GM23338 (cell line): ENCODE data around the gene SEZ6. TPM values are rescaled to one million over a fixed set of nuclear protein-coding genes. Genes with fewer than 3 reads are reported as not detected.

Experiments
- ATAC-seq: fragments of 200-7000 bp; cut with Tn5 transposase; 3 replicates; pipeline ENCODE4 v1.9.1; 2020
- DNase-seq: peaks from one replicate; pipeline ENCODE4 v3.0.0-alpha.2; 2015; ENCODE audit warnings: low spot score
- H2AFZ ChIP-seq: fragments of 200-600 bp; sonication (generic); 2 replicates; pipeline ENCODE4 v1.8.0; 2016; ENCODE audit warnings: antibody characterized with exemption, mild to moderate bottlenecking, moderate library complexity
- H3F3A ChIP-seq: fragments of 200-600 bp; sonication (generic); replicated peaks from 2 replicates; pipeline ENCODE4 v1.8.0; 2017; ENCODE audit warnings: antibody characterized with exemption, mixed run types, low read depth
- H3K27ac ChIP-seq: fragments of 200-600 bp; sonication (generic); 2 replicates; pipeline ENCODE4 v1.6.1; 2016; ENCODE audit warnings: low read depth
- H3K27me3 ChIP-seq: fragments of 200-600 bp; sonication (generic); 2 replicates; pipeline ENCODE4 v1.8.0; 2016; ENCODE audit warnings: mild to moderate bottlenecking, mixed run types, moderate library complexity; ENCODE audit not compliant: insufficient read depth
- H3K36me3 ChIP-seq: fragments of 200-600 bp; sonication (generic); 2 replicates; pipeline ENCODE4 v1.8.0; 2016; ENCODE audit warnings: mild to moderate bottlenecking; ENCODE audit not compliant: insufficient read depth
- H3K4me1 ChIP-seq: fragments of 200-600 bp; sonication (generic); 2 replicates; pipeline ENCODE4 v1.8.0; 2016; ENCODE audit warnings: mild to moderate bottlenecking, moderate library complexity; ENCODE audit not compliant: insufficient read depth
- H3K4me2 ChIP-seq: fragments of 200-600 bp; sonication (generic); 2 replicates; pipeline ENCODE4 v1.7.1; 2017; ENCODE audit warnings: mixed run types
- H3K4me3 ChIP-seq: fragments of 200-600 bp; sonication (generic); 2 replicates; pipeline ENCODE4 v1.6.1; 2016; ENCODE audit warnings: mixed run types
- H3K79me2 ChIP-seq: fragments of 200-600 bp; sonication (generic); replicated peaks from 2 replicates; pipeline ENCODE4 v1.8.0; 2017; ENCODE audit warnings: mild to moderate bottlenecking; ENCODE audit not compliant: insufficient read depth
- H3K9me2 ChIP-seq: fragments of 200-600 bp; sonication (generic); 2 replicates; pipeline ENCODE4 v1.8.0; 2017; ENCODE audit not compliant: insufficient read depth
- H4K20me1 ChIP-seq: fragments of 200-600 bp; sonication (generic); replicated peaks from 2 replicates; pipeline ENCODE4 v1.8.0; 2017; ENCODE audit warnings: mild to moderate bottlenecking; ENCODE audit not compliant: insufficient read depth
- H3K27ac Mint-ChIP-seq: 2 replicates; pipeline ENCODE4 v1.8.0; 2020; ENCODE audit warnings: inconsistent platforms, mild to moderate bottlenecking, moderate library complexity, mixed read lengths
- H3K27me3 Mint-ChIP-seq: 3 replicates; pipeline ENCODE4 v1.8.0; 2022; ENCODE audit warnings: low read depth, mild to moderate bottlenecking, moderate library complexity, mixed read lengths, inconsistent platforms; ENCODE audit not compliant: insufficient read depth, poor library complexity
- H3K36me3 Mint-ChIP-seq: 3 replicates; pipeline ENCODE4 v1.8.0; 2021; ENCODE audit warnings: low read depth, mild to moderate bottlenecking, inconsistent platforms, moderate library complexity, mixed read lengths
- H3K4me1 Mint-ChIP-seq: 3 replicates; pipeline ENCODE4 v1.8.0; 2020; ENCODE audit warnings: mild to moderate bottlenecking, inconsistent platforms, mixed read lengths
- H3K4me3 Mint-ChIP-seq: 3 replicates; pipeline ENCODE4 v1.8.0; 2021; ENCODE audit warnings: moderate library complexity, mild to moderate bottlenecking, inconsistent platforms, mixed read lengths
- H3K9me3 Mint-ChIP-seq: 3 replicates; pipeline ENCODE4 v1.8.0; 2020; ENCODE audit warnings: moderate library complexity, mild to moderate bottlenecking, inconsistent platforms, mixed read lengths
- CREB1 ChIP-seq: fragments of 250-450 bp; sonication (Bioruptor Pico); IDR thresholded peaks from 2 replicates; pipeline ENCODE4 v1.5.0; 2020; ENCODE audit warnings: low read depth, mild to moderate bottlenecking, moderate library complexity
- EZH2 ChIP-seq: fragments of 200-600 bp; sonication (generic); IDR thresholded peaks from one replicate; pipeline ENCODE4 v1.8.0; 2017; ENCODE audit warnings: antibody characterized with exemption, mild to moderate bottlenecking, low read depth; ENCODE audit not compliant: unreplicated experiment
- EZH2phosphoT487 ChIP-seq: fragments of 200-600 bp; sonication (generic); IDR thresholded peaks from one replicate; pipeline ENCODE4 v1.8.1; 2018; ENCODE audit warnings: antibody characterized with exemption; ENCODE audit not compliant: unreplicated experiment
- JUNB ChIP-seq: IDR thresholded peaks from one replicate; pipeline ENCODE4 v1.6.1; 2016; ENCODE audit warnings: antibody characterized with exemption; ENCODE audit not compliant: unreplicated experiment
- STAT1 ChIP-seq: IDR thresholded peaks from one replicate; pipeline ENCODE4 v1.6.1; 2016; ENCODE audit warnings: antibody characterized with exemption; ENCODE audit not compliant: unreplicated experiment
- ZNF114 ChIP-seq: fragments of 250-450 bp; sonication (Bioruptor Pico); IDR thresholded peaks from 2 replicates; pipeline ENCODE4 v1.5.0; 2020; ENCODE audit warnings: mild to moderate bottlenecking, moderate library complexity
- ZNF331 ChIP-seq: fragments of 250-450 bp; sonication (Bioruptor Pico); IDR thresholded peaks from 2 replicates; pipeline ENCODE4 v1.5.0; 2020; ENCODE audit warnings: low read depth, mild to moderate bottlenecking, moderate library complexity
- polyA plus RNA-seq: library from polyadenylated mRNA; unstranded; fragments of >200 nt; fragmentation: Nextera tagmentation; extraction: Ambion mirVana; gene quantifications from 2 replicates; pipeline ENCODE4 v1.2.1, GENCODE V29; 2016
- total RNA-seq: library from RNA; depleted of rRNA; stranded (reverse); fragments of >200 nt; shearing (Covaris generic); gene quantifications from 2 replicates; pipeline ENCODE4 v1.2.3, GENCODE V29; 2014
- TF ChIP-seq, protein P1 (sequence below): IDR thresholded peaks from one replicate; pipeline ENCODE4 v1.6.1; 2018; ENCODE audit warnings: antibody characterized with exemption; ENCODE audit not compliant: unreplicated experiment
- TF ChIP-seq, protein P2 (sequence below), 2 experiments: fragments of 200-600 bp in 1 of 2; sonication (generic) in 1 of 2; conservative IDR thresholded peaks; 2 replicates each; pipeline versions ENCODE4 v1.5.1 to v1.6.1; 2016 to 2017; ENCODE audit warnings: antibody characterized with exemption in 2 of 2, low read depth in 2 of 2, mild to moderate bottlenecking in 2 of 2, moderate library complexity in 1 of 2
- TF ChIP-seq, protein P3 (sequence below): fragments of 250-450 bp; sonication (Bioruptor Pico); IDR thresholded peaks from 2 replicates; pipeline ENCODE4 v1.5.0; 2020; ENCODE audit warnings: mild to moderate bottlenecking, moderate library complexity

The SEZ6 gene
- total and polyA plus RNA-seq, 2 experiments from 2014 or later: 1.0 to 6.5 TPM

GRCh38 chr17:28963055-28963611 lies 42.7 kb downstream of the SEZ6 start:
- H3K9me2 ChIP-seq: no peaks in the 10 kb centered on the region
- no peak for DNase-seq
- Mint-ChIP-seq H3K4me3 (no peak overlapping the region), H3K9me3 (no peaks in the 10 kb centered on the region), H3K4me1 (peaks cover 12% of the 10 kb centered on the region), H3K36me3 (no peaks in the 10 kb centered on the region; the same call in 2 of the 3 replicates), H3K27me3 (peaks cover 10% of the 10 kb centered on the region), H3K27ac (no peak overlapping the region; the same call in 1 of the 2 replicates)
- peaks cover 11% of the 10 kb centered on the region for H3K4me1 ChIP-seq
- peaks cover 12% of the 10 kb centered on the region; the same call in 1 of the 2 replicates for H3F3A ChIP-seq
- H4K20me1 ChIP-seq: no peaks in the 10 kb centered on the region
- H2AFZ ChIP-seq: no peak overlapping the region
- H3K36me3 ChIP-seq: no peaks in the 10 kb centered on the region
- H3K79me2 ChIP-seq: no peaks in the 10 kb centered on the region
- H3K4me2 ChIP-seq: no peak overlapping the region
- H3K27ac ChIP-seq: no peak overlapping the region
- no peak for ATAC-seq
- H3K4me3 ChIP-seq: no peak overlapping the region
- TF ChIP-seq ZNF331 (CRISPR knock-in tag): no peak
- no peak for TF ChIP-seq EZH2
- no peaks in the 10 kb centered on the region for H3K27me3 ChIP-seq

GRCh38 chr17:28961391-28961790 lies 44.4 kb downstream of the SEZ6 start:
- Histone ChIP-seq H3K36me3 (no peaks in the 10 kb centered on the region), H3F3A (0 out of 2 replicates have a peak, but pooled peaks cover 2% of the 10 kb centered on the region), H3K4me1 (no peaks in the 10 kb centered on the region), H3K27ac (no peak overlapping the region), H3K27me3 (no peaks in the 10 kb centered on the region), H4K20me1 (no peaks in the 10 kb centered on the region), H3K4me2 (no peak overlapping the region), H2AFZ (no peak overlapping the region), H3K79me2 (no peaks in the 10 kb centered on the region), H3K4me3 (no peak overlapping the region), H3K9me2 (no peaks in the 10 kb centered on the region)
- ATAC-seq: no peak
- no peak overlapping the region for H3K4me3 Mint-ChIP-seq
- no peaks in the 10 kb centered on the region; the same call in 2 of the 3 replicates for H3K36me3 Mint-ChIP-seq
- H3K4me1 Mint-ChIP-seq: peaks cover 6% of the 10 kb centered on the region; the same call in 2 of the 3 replicates
- no peak for DNase-seq
- H3K27me3 Mint-ChIP-seq: peaks cover 10% of the 10 kb centered on the region
- H3K9me3 Mint-ChIP-seq: no peaks in the 10 kb centered on the region
- H3K27ac Mint-ChIP-seq: no peak overlapping the region
- TF ChIP-seq EZH2 (no peak), STAT1 (no peak), ZNF331 (CRISPR knock-in tag) (no peak), JUNB (no peak), CREB1 (CRISPR knock-in tag) (no peak), EZH2phosphoT487 (no peak), ZNF114 (CRISPR knock-in tag) (no peak)
- TF ChIP-seq, protein P1, sequence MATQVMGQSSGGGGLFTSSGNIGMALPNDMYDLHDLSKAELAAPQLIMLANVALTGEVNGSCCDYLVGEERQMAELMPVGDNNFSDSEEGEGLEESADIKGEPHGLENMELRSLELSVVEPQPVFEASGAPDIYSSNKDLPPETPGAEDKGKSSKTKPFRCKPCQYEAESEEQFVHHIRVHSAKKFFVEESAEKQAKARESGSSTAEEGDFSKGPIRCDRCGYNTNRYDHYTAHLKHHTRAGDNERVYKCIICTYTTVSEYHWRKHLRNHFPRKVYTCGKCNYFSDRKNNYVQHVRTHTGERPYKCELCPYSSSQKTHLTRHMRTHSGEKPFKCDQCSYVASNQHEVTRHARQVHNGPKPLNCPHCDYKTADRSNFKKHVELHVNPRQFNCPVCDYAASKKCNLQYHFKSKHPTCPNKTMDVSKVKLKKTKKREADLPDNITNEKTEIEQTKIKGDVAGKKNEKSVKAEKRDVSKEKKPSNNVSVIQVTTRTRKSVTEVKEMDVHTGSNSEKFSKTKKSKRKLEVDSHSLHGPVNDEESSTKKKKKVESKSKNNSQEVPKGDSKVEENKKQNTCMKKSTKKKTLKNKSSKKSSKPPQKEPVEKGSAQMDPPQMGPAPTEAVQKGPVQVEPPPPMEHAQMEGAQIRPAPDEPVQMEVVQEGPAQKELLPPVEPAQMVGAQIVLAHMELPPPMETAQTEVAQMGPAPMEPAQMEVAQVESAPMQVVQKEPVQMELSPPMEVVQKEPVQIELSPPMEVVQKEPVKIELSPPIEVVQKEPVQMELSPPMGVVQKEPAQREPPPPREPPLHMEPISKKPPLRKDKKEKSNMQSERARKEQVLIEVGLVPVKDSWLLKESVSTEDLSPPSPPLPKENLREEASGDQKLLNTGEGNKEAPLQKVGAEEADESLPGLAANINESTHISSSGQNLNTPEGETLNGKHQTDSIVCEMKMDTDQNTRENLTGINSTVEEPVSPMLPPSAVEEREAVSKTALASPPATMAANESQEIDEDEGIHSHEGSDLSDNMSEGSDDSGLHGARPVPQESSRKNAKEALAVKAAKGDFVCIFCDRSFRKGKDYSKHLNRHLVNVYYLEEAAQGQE: no peak
- TF ChIP-seq, protein P2, sequence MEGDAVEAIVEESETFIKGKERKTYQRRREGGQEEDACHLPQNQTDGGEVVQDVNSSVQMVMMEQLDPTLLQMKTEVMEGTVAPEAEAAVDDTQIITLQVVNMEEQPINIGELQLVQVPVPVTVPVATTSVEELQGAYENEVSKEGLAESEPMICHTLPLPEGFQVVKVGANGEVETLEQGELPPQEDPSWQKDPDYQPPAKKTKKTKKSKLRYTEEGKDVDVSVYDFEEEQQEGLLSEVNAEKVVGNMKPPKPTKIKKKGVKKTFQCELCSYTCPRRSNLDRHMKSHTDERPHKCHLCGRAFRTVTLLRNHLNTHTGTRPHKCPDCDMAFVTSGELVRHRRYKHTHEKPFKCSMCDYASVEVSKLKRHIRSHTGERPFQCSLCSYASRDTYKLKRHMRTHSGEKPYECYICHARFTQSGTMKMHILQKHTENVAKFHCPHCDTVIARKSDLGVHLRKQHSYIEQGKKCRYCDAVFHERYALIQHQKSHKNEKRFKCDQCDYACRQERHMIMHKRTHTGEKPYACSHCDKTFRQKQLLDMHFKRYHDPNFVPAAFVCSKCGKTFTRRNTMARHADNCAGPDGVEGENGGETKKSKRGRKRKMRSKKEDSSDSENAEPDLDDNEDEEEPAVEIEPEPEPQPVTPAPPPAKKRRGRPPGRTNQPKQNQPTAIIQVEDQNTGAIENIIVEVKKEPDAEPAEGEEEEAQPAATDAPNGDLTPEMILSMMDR (conservative IDR thresholded peaks at IDR 0.05; ENCODE audit: low read depth in 2 of 2): no peak
- TF ChIP-seq, protein P3, sequence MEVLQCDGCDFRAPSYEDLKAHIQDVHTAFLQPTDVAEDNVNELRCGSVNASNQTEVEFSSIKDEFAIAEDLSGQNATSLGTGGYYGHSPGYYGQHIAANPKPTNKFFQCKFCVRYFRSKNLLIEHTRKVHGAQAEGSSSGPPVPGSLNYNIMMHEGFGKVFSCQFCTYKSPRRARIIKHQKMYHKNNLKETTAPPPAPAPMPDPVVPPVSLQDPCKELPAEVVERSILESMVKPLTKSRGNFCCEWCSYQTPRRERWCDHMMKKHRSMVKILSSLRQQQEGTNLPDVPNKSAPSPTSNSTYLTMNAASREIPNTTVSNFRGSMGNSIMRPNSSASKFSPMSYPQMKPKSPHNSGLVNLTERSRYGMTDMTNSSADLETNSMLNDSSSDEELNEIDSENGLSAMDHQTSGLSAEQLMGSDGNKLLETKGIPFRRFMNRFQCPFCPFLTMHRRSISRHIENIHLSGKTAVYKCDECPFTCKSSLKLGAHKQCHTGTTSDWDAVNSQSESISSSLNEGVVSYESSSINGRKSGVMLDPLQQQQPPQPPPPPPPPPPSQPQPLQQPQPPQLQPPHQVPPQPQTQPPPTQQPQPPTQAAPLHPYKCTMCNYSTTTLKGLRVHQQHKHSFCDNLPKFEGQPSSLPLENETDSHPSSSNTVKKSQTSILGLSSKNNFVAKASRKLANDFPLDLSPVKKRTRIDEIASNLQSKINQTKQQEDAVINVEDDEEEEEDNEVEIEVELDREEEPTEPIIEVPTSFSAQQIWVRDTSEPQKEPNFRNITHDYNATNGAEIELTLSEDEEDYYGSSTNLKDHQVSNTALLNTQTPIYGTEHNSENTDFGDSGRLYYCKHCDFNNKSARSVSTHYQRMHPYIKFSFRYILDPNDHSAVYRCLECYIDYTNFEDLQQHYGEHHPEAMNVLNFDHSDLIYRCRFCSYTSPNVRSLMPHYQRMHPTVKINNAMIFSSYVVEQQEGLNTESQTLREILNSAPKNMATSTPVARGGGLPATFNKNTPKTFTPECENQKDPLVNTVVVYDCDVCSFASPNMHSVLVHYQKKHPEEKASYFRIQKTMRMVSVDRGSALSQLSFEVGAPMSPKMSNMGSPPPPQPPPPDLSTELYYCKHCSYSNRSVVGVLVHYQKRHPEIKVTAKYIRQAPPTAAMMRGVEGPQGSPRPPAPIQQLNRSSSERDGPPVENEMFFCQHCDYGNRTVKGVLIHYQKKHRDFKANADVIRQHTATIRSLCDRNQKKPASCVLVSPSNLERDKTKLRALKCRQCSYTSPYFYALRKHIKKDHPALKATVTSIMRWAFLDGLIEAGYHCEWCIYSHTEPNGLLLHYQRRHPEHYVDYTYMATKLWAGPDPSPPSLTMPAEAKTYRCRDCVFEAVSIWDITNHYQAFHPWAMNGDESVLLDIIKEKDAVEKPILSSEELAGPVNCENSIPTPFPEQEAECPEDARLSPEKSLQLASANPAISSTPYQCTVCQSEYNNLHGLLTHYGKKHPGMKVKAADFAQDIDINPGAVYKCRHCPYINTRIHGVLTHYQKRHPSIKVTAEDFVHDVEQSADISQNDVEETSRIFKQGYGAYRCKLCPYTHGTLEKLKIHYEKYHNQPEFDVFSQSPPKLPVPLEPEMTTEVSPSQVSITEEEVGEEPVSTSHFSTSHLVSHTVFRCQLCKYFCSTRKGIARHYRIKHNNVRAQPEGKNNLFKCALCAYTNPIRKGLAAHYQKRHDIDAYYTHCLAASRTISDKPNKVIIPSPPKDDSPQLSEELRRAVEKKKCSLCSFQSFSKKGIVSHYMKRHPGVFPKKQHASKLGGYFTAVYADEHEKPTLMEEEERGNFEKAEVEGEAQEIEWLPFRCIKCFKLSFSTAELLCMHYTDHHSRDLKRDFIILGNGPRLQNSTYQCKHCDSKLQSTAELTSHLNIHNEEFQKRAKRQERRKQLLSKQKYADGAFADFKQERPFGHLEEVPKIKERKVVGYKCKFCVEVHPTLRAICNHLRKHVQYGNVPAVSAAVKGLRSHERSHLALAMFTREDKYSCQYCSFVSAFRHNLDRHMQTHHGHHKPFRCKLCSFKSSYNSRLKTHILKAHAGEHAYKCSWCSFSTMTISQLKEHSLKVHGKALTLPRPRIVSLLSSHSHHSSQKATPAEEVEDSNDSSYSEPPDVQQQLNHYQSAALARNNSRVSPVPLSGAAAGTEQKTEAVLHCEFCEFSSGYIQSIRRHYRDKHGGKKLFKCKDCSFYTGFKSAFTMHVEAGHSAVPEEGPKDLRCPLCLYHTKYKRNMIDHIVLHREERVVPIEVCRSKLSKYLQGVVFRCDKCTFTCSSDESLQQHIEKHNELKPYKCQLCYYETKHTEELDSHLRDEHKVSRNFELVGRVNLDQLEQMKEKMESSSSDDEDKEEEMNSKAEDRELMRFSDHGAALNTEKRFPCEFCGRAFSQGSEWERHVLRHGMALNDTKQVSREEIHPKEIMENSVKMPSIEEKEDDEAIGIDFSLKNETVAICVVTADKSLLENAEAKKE (CRISPR knock-in tag): no peak
